Measurements from ENCODE around the gene RAP1GAP2. TPM values are rescaled to one million over a fixed set of nuclear protein-coding genes. Genes with fewer than 3 reads are reported as not detected.

RAP1GAP2 gene
- total and polyA plus RNA-seq, 2 of the 8 experiments (the other 6 are each of a cell fraction or from before 2014, with no cell fraction given): 24.0 to 63.8 TPM

- no peak overlapping the region for H2BK20ac ChIP-seq (ENCODE audit: low read length)
- no peak overlapping the region for H3K4ac ChIP-seq (replicated peaks; ENCODE audit: insufficient read length, low read depth, low read length)
- no peak overlapping the region for H4K8ac ChIP-seq (ENCODE audit: extremely low read depth, insufficient read depth, low read length)
- no peaks in the 10 kb centered on the region for H3K4me1 ChIP-seq (replicated peaks in 1 of 4; ENCODE audit: control insufficient read depth in 3 of 4, insufficient read depth in 4 of 4, low read length in 3 of 4)
- H2BK12ac ChIP-seq (ENCODE audit: low read depth, low read length): no peak overlapping the region; the same call in 1 of the 2 replicates
- H3K9ac ChIP-seq (replicated peaks in 1 of 4; ENCODE audit: extremely low read depth in 1 of 4, low read depth in 3 of 4, low read length in 3 of 4): no peak overlapping the region
- ChIA-PET POLR2A (ENCODE audit: partially characterized antibody) (interaction anchor here (1.1 kb wide), 1 partner anchor 10 kb away, joined by 5 read pairs; no protein-coding TSS in a partner anchor), CTCF (ENCODE audit: partially characterized antibody) (interaction anchor here (0.5 to 1.8 kb wide), 6 partner anchors 10 to 656 kb away, joined by 3 to 7 read pairs (median 4); no protein-coding TSS in a partner anchor)
- H2AK5ac ChIP-seq (ENCODE audit: low read depth, low read length): no peak overlapping the region
- 89% methylated on average over 22 of the region's 26 CpGs; no CpG with 5 or more reads in 1 of the 2 experiments for WGBS, 2 experiments (ENCODE audit: extremely low coverage in 1 of 2, insufficient coverage in 1 of 2, insufficient read length in 1 of 2, insufficient replicate concordance in 2 of 2, low coverage in 1 of 2, low lambda C conversion rate in 2 of 2, missing lambda C conversion rate in 1 of 2)
- H3K9me3 ChIP-seq (ENCODE audit: insufficient read depth in 2 of 2, low read depth in 1 of 2, low read length in 1 of 2): peaks cover 0 to 7% of the 10 kb centered on the region in 2 experiments; a peak in 1 of 4 replicates
- no peak overlapping the region for H3K56ac ChIP-seq (replicated peaks; ENCODE audit: insufficient read length, low read depth, low read length)
- H3K36me3 ChIP-seq (ENCODE audit: control insufficient read depth in 2 of 4, insufficient read depth in 4 of 4, low read length in 3 of 4): peaks cover 0 to 29% (median 20%) of the 10 kb centered on the region in 4 experiments; a peak in 7 of 8 replicates
- peaks cover 0 to 1% of the 10 kb centered on the region in 2 experiments for H4K20me1 ChIP-seq (replicated peaks in 1 of 2; ENCODE audit: control insufficient read depth in 1 of 2, insufficient read depth in 2 of 2, low read length in 2 of 2)
- H4K5ac ChIP-seq (ENCODE audit: insufficient read length, low read depth, low read length): no peak overlapping the region
- H3K79me1 ChIP-seq (ENCODE audit: low read depth, low read length): no peaks in the 10 kb centered on the region
- no peak overlapping the region for H2BK15ac ChIP-seq (ENCODE audit: low read length)
- no peak overlapping the region; the same call in none of the 2 replicates for H3K27ac ChIP-seq (ENCODE audit: low read depth, low read length)
- H3K79me2 ChIP-seq (ENCODE audit: control insufficient read depth in 1 of 2, insufficient read depth in 2 of 2, low read length in 2 of 2): no peaks in the 10 kb centered on the region
- no peak overlapping the region for H3K4me3 ChIP-seq (ENCODE audit: extremely low read depth in 1 of 4, insufficient read depth in 2 of 4, low read depth in 3 of 4, low read length in 4 of 4)
- no peak overlapping the region for H2AFZ ChIP-seq (ENCODE audit: low read length)
- no peak for FAIRE-seq
- TF ChIP-seq TEAD4 (IDR thresholded peaks at IDR 0.05; ENCODE audit: low read depth, low read length): no peak
- no peak for TF ChIP-seq CREB1 (IDR thresholded peaks at IDR 0.05)
- no peak overlapping the region for H3K4me2 ChIP-seq (ENCODE audit: insufficient read depth in 1 of 2, low read depth in 2 of 2, low read length in 2 of 2)
- no peak overlapping the region for H2BK5ac ChIP-seq (ENCODE audit: low read depth, low read length)
- no peak for DNase-seq (ENCODE audit: low read depth in 1 of 2, low spot score in 2 of 2)
- H3K23me2 ChIP-seq (ENCODE audit: low read depth, low read length): no peaks in the 10 kb centered on the region
- H3K18ac ChIP-seq (ENCODE audit: extremely low read depth, low read length): no peak overlapping the region
- H3K23ac ChIP-seq (ENCODE audit: insufficient read length): no peak overlapping the region
- H3K14ac ChIP-seq (ENCODE audit: insufficient read length): no peak overlapping the region
- no peaks in the 10 kb centered on the region for H3K27me3 ChIP-seq (replicated peaks in 1 of 4; ENCODE audit: control insufficient read depth in 3 of 4, extremely low read depth in 1 of 4, insufficient read depth in 3 of 4, low read length in 3 of 4)
- H4K91ac ChIP-seq (replicated peaks; ENCODE audit: insufficient read length, low read length): no peak overlapping the region
- H2BK120ac ChIP-seq (replicated peaks; ENCODE audit: low read depth, low read length): no peak overlapping the region
Observed at GRCh38 chr17:3026125-3026855, 230.1 kb downstream of the RAP1GAP2 start.
